Measurements from ENCODE around the gene ALDH1A2.

ALDH1A2 gene

DNA sequence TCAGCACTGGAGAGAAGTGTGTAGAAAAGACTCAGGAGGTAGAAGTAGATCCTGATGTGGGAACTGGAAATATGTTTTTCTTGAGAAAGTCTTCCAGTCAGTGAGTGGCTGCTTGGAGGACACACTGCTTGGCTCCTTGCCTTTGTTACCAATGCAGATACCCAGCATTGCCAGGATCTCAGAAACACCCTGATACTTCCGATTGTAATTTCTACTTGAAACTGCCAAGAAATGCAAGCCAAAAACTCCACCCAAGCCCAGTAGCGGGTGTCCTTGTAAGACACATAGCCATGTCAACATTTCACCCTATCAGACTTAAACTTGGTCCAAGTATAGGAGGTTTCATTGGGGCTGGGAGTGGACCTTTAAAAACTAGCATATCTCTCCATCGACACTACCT, 141.8 kb downstream of the ALDH1A2 start:
- no peaks in the 10 kb centered on the region for H3K36me3 ChIP-seq
- TF ChIP-seq, protein P1, sequence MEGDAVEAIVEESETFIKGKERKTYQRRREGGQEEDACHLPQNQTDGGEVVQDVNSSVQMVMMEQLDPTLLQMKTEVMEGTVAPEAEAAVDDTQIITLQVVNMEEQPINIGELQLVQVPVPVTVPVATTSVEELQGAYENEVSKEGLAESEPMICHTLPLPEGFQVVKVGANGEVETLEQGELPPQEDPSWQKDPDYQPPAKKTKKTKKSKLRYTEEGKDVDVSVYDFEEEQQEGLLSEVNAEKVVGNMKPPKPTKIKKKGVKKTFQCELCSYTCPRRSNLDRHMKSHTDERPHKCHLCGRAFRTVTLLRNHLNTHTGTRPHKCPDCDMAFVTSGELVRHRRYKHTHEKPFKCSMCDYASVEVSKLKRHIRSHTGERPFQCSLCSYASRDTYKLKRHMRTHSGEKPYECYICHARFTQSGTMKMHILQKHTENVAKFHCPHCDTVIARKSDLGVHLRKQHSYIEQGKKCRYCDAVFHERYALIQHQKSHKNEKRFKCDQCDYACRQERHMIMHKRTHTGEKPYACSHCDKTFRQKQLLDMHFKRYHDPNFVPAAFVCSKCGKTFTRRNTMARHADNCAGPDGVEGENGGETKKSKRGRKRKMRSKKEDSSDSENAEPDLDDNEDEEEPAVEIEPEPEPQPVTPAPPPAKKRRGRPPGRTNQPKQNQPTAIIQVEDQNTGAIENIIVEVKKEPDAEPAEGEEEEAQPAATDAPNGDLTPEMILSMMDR (IDR thresholded peaks at IDR 0.05; ENCODE audit: low read depth, low read length): no peak
- DNase-seq: no peak
- H3K4me3 ChIP-seq (ENCODE audit: low read depth, low read length): no peak overlapping the region
- no peak overlapping the region for H3K27ac ChIP-seq
- no peaks in the 10 kb centered on the region for H3K27me3 ChIP-seq (ENCODE audit: insufficient read depth, low read depth, severe bottlenecking)
- no peaks in the 10 kb centered on the region for H3K9me3 ChIP-seq (ENCODE audit: severe bottlenecking)

DNA sequence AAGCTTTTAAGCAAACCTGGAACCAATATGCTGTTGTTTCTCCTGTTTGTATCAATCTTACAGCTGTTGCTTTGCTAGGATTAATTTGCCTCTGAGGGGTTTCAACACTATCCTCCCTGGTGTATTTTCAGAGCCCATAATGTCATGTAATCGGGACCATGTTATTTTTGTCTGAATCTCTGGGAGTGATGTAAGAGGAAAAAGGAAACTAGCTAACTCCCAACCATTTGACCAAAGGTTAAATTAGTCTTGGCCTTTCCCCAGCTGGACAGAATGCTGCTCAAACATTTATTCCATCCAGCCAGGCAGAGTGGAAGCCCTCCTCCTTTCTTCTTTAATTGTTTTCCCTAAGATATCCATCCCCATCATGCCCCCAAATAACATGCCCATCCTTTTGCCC, 142.2 kb downstream of the ALDH1A2 start:
- Histone ChIP-seq H3K36me3 (no peaks in the 10 kb centered on the region), H3K27ac (no peak overlapping the region), H3K9me3 (ENCODE audit: severe bottlenecking) (no peaks in the 10 kb centered on the region), H3K27me3 (ENCODE audit: insufficient read depth, low read depth, severe bottlenecking) (no peaks in the 10 kb centered on the region), H3K4me3 (ENCODE audit: low read depth, low read length) (no peak overlapping the region)
- TF ChIP-seq, protein P1 (IDR thresholded peaks at IDR 0.05; ENCODE audit: low read depth, low read length): no peak
- no peak for DNase-seq

DNA sequence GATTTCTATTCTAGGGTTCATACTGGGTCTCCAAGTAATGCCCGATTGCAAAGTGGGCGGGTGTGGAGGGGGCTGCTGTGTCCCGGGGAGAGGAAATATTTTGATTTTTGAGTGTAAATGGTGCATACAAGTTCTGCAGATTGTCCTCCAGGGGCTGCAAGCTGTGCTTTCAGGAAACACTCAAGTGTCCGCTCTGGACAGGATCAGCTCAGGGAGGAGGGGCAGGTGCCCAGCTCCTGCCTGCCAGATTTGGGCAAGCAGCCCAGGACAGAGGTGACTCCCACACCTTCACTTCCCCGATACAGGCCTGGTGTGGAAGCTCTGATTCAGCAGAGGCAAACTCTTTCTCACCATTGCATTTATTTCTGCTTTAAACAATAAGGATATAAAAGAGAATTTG, 142.7 kb downstream of the ALDH1A2 start:
- TF ChIP-seq, protein P1 (IDR thresholded peaks at IDR 0.05; ENCODE audit: low read depth, low read length): no peak
- H3K27ac ChIP-seq: no peak overlapping the region
- DNase-seq: no peak
- H3K4me3 ChIP-seq (ENCODE audit: low read depth, low read length): no peak overlapping the region
- H3K27me3 ChIP-seq (ENCODE audit: insufficient read depth, low read depth, severe bottlenecking): no peaks in the 10 kb centered on the region
- no peaks in the 10 kb centered on the region for H3K9me3 ChIP-seq (ENCODE audit: severe bottlenecking)
- no peaks in the 10 kb centered on the region for H3K36me3 ChIP-seq

DNA sequence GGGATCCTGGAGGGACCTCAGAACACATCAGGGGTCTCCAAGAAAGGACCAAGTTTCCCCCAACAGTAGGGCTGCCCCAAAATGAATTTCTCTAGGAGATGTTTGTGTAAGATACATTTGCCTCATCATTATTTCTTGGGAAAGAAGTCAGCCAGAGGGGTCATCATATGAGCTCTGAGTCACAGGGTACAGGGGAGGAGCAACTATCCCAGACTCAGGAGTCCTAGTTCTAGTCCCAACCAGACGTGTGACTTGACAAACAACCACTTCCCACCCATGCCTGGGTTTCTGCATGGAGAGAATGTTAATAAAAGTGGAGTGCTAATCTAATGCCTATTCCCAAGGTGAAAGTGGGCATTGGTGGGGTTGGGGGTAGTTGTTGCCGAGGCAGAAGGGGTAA, 144.1 kb downstream of the ALDH1A2 start:
- no peak overlapping the region for H3K4me3 ChIP-seq (ENCODE audit: low read depth, low read length)
- no peaks in the 10 kb centered on the region for H3K9me3 ChIP-seq (ENCODE audit: severe bottlenecking)
- H3K27ac ChIP-seq: no peak overlapping the region
- TF ChIP-seq, protein P1 (IDR thresholded peaks at IDR 0.05; ENCODE audit: low read depth, low read length): no peak
- DNase-seq: no peak
- H3K36me3 ChIP-seq: no peaks in the 10 kb centered on the region
- H3K27me3 ChIP-seq (ENCODE audit: insufficient read depth, low read depth, severe bottlenecking): no peaks in the 10 kb centered on the region

DNA sequence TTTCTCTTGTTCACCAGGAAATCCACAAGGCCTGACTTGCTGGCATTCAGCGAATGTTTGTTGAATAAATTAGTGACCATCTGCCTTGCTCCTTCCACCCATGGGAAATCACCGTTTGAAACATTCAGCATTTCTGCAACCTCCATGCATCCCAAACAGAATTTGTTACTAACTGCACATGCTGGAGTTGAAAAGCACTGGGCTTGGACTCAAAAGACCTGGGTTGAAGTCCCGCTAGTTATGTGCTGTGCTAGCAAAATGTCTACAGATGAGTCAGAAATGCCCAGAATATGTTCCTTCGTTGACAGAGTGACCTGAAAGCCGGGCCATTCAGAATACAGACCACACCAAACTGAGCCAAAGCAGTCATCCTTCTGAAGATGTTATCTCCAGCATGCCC, 144.6 kb downstream of the ALDH1A2 start:
- DNase-seq: no peak
- TF ChIP-seq, protein P1 (IDR thresholded peaks at IDR 0.05; ENCODE audit: low read depth, low read length): no peak

DNA sequence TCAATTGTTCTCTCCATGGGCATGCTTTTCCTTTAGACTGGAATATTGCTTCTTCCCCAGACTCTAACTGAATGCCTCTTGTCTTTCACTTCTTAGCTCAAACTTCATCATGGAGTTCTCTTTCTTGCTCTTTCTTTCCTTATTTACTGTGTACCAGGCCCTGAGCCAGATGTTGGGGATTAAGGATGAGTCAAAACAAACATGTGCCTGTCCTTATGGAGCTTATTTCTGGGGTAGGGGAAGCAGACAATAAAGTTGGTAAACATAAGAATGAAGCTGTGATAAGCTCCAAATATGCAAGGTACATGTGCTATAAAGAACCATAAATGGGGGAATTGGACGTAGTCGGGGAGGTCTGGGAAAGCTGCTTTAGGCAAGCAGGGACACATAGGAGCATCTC, 145.8 kb downstream of the ALDH1A2 start:
- H3K36me3 ChIP-seq: no peaks in the 10 kb centered on the region
- H3K9me3 ChIP-seq (ENCODE audit: severe bottlenecking): no peaks in the 10 kb centered on the region
- H3K4me3 ChIP-seq (ENCODE audit: low read depth, low read length): no peak overlapping the region
- DNase-seq: no peak
- no peak overlapping the region for H3K27ac ChIP-seq
- no peaks in the 10 kb centered on the region for H3K27me3 ChIP-seq (ENCODE audit: insufficient read depth, low read depth, severe bottlenecking)
- TF ChIP-seq, protein P1 (IDR thresholded peaks at IDR 0.05; ENCODE audit: low read depth, low read length): no peak

More for the DNA sequence above, 144.6 kb downstream of the ALDH1A2 start:
- Histone ChIP-seq H3K36me3 (no peaks in the 10 kb centered on the region), H3K27ac (no peak overlapping the region), H3K27me3 (ENCODE audit: insufficient read depth, low read depth, severe bottlenecking) (no peaks in the 10 kb centered on the region), H3K9me3 (ENCODE audit: severe bottlenecking) (no peaks in the 10 kb centered on the region), H3K4me3 (ENCODE audit: low read depth, low read length) (no peak overlapping the region)
